ENCODE data around the gene ATP6V0A1. TPM values are rescaled to one million over a fixed set of nuclear protein-coding genes. Genes with fewer than 3 reads are reported as not detected.
A peak's percentile ranks its signal among the peaks of the same experiment; 100 is the strongest.
"Not testable (repeated sequence)": the region's sequence is repeated elsewhere in the genome, so short reads cannot be mapped to it uniquely, and the experiment has no call there.

The ATP6V0A1 gene
- total RNA-seq, 5 donors from 2014 or later (not counting 1 experiment from before 2014, with no cell fraction given), result 11.1 to 18.0 (median 14.9) TPM

DNA sequence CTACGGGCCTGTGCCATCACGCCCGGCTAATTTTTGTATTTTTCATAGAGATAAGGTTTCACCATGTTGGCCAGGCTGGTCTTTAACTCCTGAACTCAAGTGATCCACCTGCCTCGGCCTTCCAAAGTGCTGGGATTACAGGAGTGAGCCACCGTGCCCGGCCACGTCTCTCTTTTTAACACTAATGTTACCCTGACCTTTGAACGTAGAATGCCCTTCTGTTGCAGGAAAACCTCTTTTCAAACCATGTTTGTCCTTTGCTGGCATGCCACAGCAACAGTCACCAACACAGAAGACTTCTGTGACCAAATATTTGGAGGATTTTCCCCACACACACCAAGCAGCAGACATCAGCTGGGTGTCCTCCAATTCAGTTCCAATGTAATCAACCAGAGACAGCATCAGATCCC, 86.2 kb downstream of the ATP6V0A1 start:
- Histone ChIP-seq H3K4me3 (ENCODE audit: control insufficient read depth in 1 of 2, extremely low read depth in 1 of 2, low read length in 1 of 2) (no peak overlapping the region), H3K36me3 (ENCODE audit: control insufficient read depth in 2 of 2, extremely low read depth in 1 of 2, insufficient read depth in 1 of 2, low read length in 1 of 2) (peaks cover 0 to 9% of the 10 kb centered on the region in 2 donors), H3K27me3 (replicated peaks in 1 of 2; ENCODE audit: control insufficient read depth in 2 of 2, extremely low read depth in 1 of 2, insufficient read depth in 2 of 2, low read length in 1 of 2) (no peaks in the 10 kb centered on the region), H3K27ac (ENCODE audit: low read length) (no peak overlapping the region), H3K4me1 (ENCODE audit: control insufficient read depth in 1 of 2, extremely low read depth in 1 of 2, insufficient read depth in 2 of 2, low read length in 2 of 2) (peaks cover 5 to 30% of the 10 kb centered on the region in 2 experiments), H3K9me3 (no peaks in the 10 kb centered on the region)
- Mint-ChIP-seq H3K27me3 (no peaks in the 10 kb centered on the region), H3K4me3 (no peak overlapping the region), H3K9me3 (no peaks in the 10 kb centered on the region), H3K36me3 (no peaks in the 10 kb centered on the region), H3K27ac (no peak overlapping the region), H3K4me1 (peaks cover 25 to 28% (median 26%) of the 10 kb centered on the region in 3 donors)
- no peak for DNase-seq
- WGBS (ENCODE audit: insufficient coverage), result 86% methylated on average over 8 of the region's 8 CpGs
- POLR2A ChIA-PET, result no interaction called here
- ATAC-seq (replicated peaks in 1 of 4), result no peak
- CTCF ChIA-PET, result no interaction called here

DNA sequence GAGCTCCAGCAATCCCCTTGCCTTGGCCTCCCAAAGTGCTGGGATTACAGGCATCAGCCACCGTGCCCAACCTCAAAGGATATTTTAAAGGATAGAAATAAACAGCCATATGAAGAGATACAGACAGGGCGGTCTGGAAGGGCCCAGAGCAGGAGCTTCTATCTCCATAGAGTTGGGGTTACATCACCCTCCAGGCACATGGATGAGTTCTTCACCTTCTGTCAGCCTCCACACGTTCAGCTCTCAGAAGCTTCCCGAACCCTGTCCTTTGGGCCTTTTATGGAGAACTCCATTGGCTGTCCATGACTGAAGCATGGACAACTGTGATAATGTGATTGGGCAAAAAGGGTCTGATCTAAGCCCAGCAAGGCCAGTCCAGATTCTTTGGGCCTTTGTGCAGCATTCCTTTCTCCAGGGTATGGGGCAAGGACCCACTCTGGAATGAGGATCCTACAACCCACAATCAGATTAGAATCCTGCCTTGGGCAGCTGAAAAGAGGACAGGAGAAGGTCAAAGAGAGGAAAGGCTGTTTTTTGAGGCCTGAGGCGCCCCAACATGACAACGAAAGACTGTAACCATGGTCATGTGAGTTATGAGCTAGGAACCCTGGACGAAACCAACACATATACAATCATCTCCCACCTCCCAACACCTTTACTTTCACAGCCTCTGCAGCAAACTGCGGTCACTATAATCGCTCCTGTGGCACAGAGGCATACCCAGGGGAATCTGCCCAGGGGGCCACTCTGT, 87.3 kb downstream of the ATP6V0A1 start:
- H3K9me3 ChIP-seq; CTCF ChIA-PET; ATAC-seq (replicated peaks in 1 of 4); POLR2A ChIA-PET; H3K36me3 Mint-ChIP-seq; DNase-seq; H3K27me3 Mint-ChIP-seq; H3K27me3 ChIP-seq (replicated peaks in 1 of 2; ENCODE audit: control insufficient read depth in 2 of 2, extremely low read depth in 1 of 2, insufficient read depth in 2 of 2, low read length in 1 of 2); H3K4me3 ChIP-seq (ENCODE audit: control insufficient read depth in 1 of 2, extremely low read depth in 1 of 2, low read length in 1 of 2); H3K9me3 Mint-ChIP-seq; H3K27ac ChIP-seq (ENCODE audit: low read length); H3K27ac Mint-ChIP-seq; H3K36me3 ChIP-seq (ENCODE audit: control insufficient read depth in 2 of 2, extremely low read depth in 1 of 2, insufficient read depth in 1 of 2, low read length in 1 of 2); H3K4me3 Mint-ChIP-seq: not testable (repeated sequence)
- peaks cover 3 to 26% of the 10 kb centered on the region in 2 experiments for H3K4me1 ChIP-seq (ENCODE audit: control insufficient read depth in 1 of 2, extremely low read depth in 1 of 2, insufficient read depth in 2 of 2, low read length in 2 of 2)
- no CpG with 5 or more reads among the region's 9 CpGs for WGBS (ENCODE audit: insufficient coverage)
- peaks cover 20 to 23% (median 21%) of the 10 kb centered on the region in 3 donors for H3K4me1 Mint-ChIP-seq

DNA sequence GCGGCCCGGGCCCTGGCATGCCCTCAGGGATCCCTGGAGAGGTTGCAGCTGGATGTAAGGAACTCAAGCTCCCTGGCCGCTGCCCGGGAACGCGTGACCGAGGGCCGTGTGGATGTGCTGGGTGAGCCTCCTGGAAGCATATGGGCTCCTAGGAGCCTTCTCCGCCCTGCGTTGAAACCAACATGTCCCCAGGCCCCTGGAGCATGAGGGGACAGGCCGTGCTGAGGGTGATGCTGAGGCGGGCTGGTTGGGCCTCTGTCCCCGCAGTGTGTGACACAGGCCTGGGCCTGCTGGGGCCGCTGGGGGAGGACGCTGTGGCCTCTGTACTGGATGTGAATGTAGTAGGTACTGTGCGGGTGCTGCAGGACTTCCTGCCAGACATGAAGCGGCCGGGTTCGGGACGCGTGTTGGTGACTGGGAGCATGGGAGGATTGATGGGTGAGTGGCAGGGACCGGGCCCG, 88.4 kb downstream of the ATP6V0A1 start:
- ChIA-PET CTCF (no interaction called here), POLR2A (no interaction called here)
- peaks cover 15 to 18% (median 16%) of the 10 kb centered on the region in 3 donors for H3K4me1 Mint-ChIP-seq
- peak overlapping the region in 1 of 3 donors; percentile 54 for H3K4me3 Mint-ChIP-seq
- no peak overlapping the region for H3K27ac Mint-ChIP-seq
- peaks cover 0 to 9% of the 10 kb centered on the region in 2 donors for H3K36me3 ChIP-seq (ENCODE audit: control insufficient read depth in 2 of 2, extremely low read depth in 1 of 2, insufficient read depth in 1 of 2, low read length in 1 of 2)
- H3K27me3 ChIP-seq (replicated peaks in 1 of 2; ENCODE audit: control insufficient read depth in 2 of 2, extremely low read depth in 1 of 2, insufficient read depth in 2 of 2, low read length in 1 of 2), result no peaks in the 10 kb centered on the region
- no peaks in the 10 kb centered on the region for H3K9me3 Mint-ChIP-seq
- H3K27me3 Mint-ChIP-seq, result no peaks in the 10 kb centered on the region
- no peak for DNase-seq
- ATAC-seq (replicated peaks in 1 of 4), result no peak
- H3K36me3 Mint-ChIP-seq, result no peaks in the 10 kb centered on the region
- H3K4me1 ChIP-seq (ENCODE audit: control insufficient read depth in 1 of 2, extremely low read depth in 1 of 2, insufficient read depth in 2 of 2, low read length in 2 of 2), result peaks cover 0 to 18% of the 10 kb centered on the region in 2 experiments
- 94% methylated on average over 18 of the region's 23 CpGs for WGBS (ENCODE audit: insufficient coverage)
- H3K4me3 ChIP-seq (ENCODE audit: control insufficient read depth in 1 of 2, extremely low read depth in 1 of 2, low read length in 1 of 2), result no peak overlapping the region
- H3K9me3 ChIP-seq, result no peaks in the 10 kb centered on the region
- H3K27ac ChIP-seq (ENCODE audit: low read length), result no peak overlapping the region

DNA sequence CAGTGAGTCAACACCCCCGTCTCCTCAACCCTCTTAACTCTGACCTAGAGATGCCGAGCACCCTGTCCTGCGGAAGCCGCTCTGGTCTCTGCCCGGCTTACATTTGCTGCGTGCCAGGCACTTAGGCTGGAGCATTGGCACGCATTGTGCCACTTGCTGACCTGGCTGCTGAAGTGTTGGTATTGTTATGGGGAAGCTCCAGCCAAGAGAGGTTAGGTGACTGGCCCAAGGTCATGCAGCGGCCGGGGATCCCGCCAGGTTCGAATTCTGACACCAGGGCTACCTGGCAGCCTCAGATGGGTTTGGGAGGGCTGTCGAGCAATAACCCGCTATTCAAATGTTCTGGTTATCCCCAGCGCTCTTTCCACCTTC, 89.0 kb downstream of the ATP6V0A1 start:
- no peaks in the 10 kb centered on the region for H3K9me3 ChIP-seq
- WGBS (ENCODE audit: insufficient coverage), result 92% methylated on average over 13 of the region's 14 CpGs
- no peak for DNase-seq
- no peak overlapping the region for H3K4me3 ChIP-seq (ENCODE audit: control insufficient read depth in 1 of 2, extremely low read depth in 1 of 2, low read length in 1 of 2)
- H3K27me3 ChIP-seq (replicated peaks in 1 of 2; ENCODE audit: control insufficient read depth in 2 of 2, extremely low read depth in 1 of 2, insufficient read depth in 2 of 2, low read length in 1 of 2), result no peaks in the 10 kb centered on the region
- ATAC-seq (replicated peaks in 1 of 4), result no peak
- H3K4me1 ChIP-seq (ENCODE audit: control insufficient read depth in 1 of 2, extremely low read depth in 1 of 2, insufficient read depth in 2 of 2, low read length in 2 of 2), result peaks cover 0 to 18% of the 10 kb centered on the region in 2 experiments
- Mint-ChIP-seq H3K9me3 (no peaks in the 10 kb centered on the region), H3K36me3 (no peaks in the 10 kb centered on the region), H3K4me3 (peak overlapping the region in 2 of 3 donors; percentile 2 to 54), H3K4me1 (peaks cover 16 to 20% (median 18%) of the 10 kb centered on the region in 3 donors), H3K27me3 (no peaks in the 10 kb centered on the region), H3K27ac (no peak overlapping the region)
- ChIA-PET CTCF (interaction anchor here in 1 of 2 donors (1.2 kb wide), 1 partner anchor 30 kb away, joined by 6 read pairs; the partner anchor contains the start of gene PSMC3IP), POLR2A (no interaction called here)
- H3K27ac ChIP-seq (ENCODE audit: low read length), result no peak overlapping the region
- peaks cover 0 to 9% of the 10 kb centered on the region in 2 donors for H3K36me3 ChIP-seq (ENCODE audit: control insufficient read depth in 2 of 2, extremely low read depth in 1 of 2, insufficient read depth in 1 of 2, low read length in 1 of 2)

GRCh38 chr17:42548070-42548837, 89.6 kb downstream of the ATP6V0A1 start:
- Histone ChIP-seq H3K4me1 (ENCODE audit: control insufficient read depth in 1 of 2, extremely low read depth in 1 of 2, insufficient read depth in 2 of 2, low read length in 2 of 2) (peaks cover 0 to 23% of the 10 kb centered on the region in 2 experiments), H3K36me3 (ENCODE audit: control insufficient read depth in 2 of 2, extremely low read depth in 1 of 2, insufficient read depth in 1 of 2, low read length in 1 of 2) (peaks cover 0 to 9% of the 10 kb centered on the region in 2 donors), H3K4me3 (ENCODE audit: control insufficient read depth in 1 of 2, extremely low read depth in 1 of 2, low read length in 1 of 2) (peak overlapping the region in 1 of 2 donors; percentile 32), H3K9me3 (no peaks in the 10 kb centered on the region), H3K27ac (ENCODE audit: low read length) (no peak overlapping the region), H3K27me3 (replicated peaks in 1 of 2; ENCODE audit: control insufficient read depth in 2 of 2, extremely low read depth in 1 of 2, insufficient read depth in 2 of 2, low read length in 1 of 2) (no peaks in the 10 kb centered on the region)
- DNase-seq, result peak; percentile 47 to 86 (median 73)
- H3K4me3 Mint-ChIP-seq, result peak overlapping the region; percentile 39 to 54 (median 50)
- ChIA-PET CTCF (interaction anchor here in 1 of 2 donors (1.1 to 1.2 kb wide), 2 partner anchors 22 to 30 kb away, joined by 3 to 6 read pairs; partner anchors contain the start of gene PSMC3IP), POLR2A (interaction anchor here (0.5 to 0.6 kb wide), 2 partner anchors 39 to 376 kb away, joined by 3 read pairs; no protein-coding TSS in a partner anchor)
- no peaks in the 10 kb centered on the region for H3K36me3 Mint-ChIP-seq
- no peak overlapping the region for H3K27ac Mint-ChIP-seq
- H3K4me1 Mint-ChIP-seq, result peaks cover 16 to 19% (median 19%) of the 10 kb centered on the region in 3 donors
- no peaks in the 10 kb centered on the region for H3K27me3 Mint-ChIP-seq
- no peaks in the 10 kb centered on the region for H3K9me3 Mint-ChIP-seq
- peak; percentile 90 to 94 (median 92) for ATAC-seq (replicated peaks in 1 of 4)
- 25% methylated on average over 59 of the region's 74 CpGs for WGBS (ENCODE audit: insufficient coverage)

- H3K4me1 Mint-ChIP-seq, result peaks cover 16 to 25% (median 20%) of the 10 kb centered on the region in 3 donors
- H3K4me3 Mint-ChIP-seq, result peak overlapping the region in 2 of 3 donors; percentile 39 to 54
- 90% methylated on average over 5 of the region's 14 CpGs for WGBS (ENCODE audit: insufficient coverage)
- Histone ChIP-seq H3K27ac (ENCODE audit: low read length) (no peak overlapping the region), H3K9me3 (no peaks in the 10 kb centered on the region), H3K27me3 (replicated peaks in 1 of 2; ENCODE audit: control insufficient read depth in 2 of 2, extremely low read depth in 1 of 2, insufficient read depth in 2 of 2, low read length in 1 of 2) (no peaks in the 10 kb centered on the region), H3K4me1 (ENCODE audit: control insufficient read depth in 1 of 2, extremely low read depth in 1 of 2, insufficient read depth in 2 of 2, low read length in 2 of 2) (peaks cover 0 to 33% of the 10 kb centered on the region in 2 experiments), H3K36me3 (ENCODE audit: control insufficient read depth in 2 of 2, extremely low read depth in 1 of 2, insufficient read depth in 1 of 2, low read length in 1 of 2) (peaks cover 0 to 2% of the 10 kb centered on the region in 2 donors), H3K4me3 (ENCODE audit: control insufficient read depth in 1 of 2, extremely low read depth in 1 of 2, low read length in 1 of 2) (no peak overlapping the region)
- no peak overlapping the region for H3K27ac Mint-ChIP-seq
- H3K36me3 Mint-ChIP-seq, result no peaks in the 10 kb centered on the region
- H3K9me3 Mint-ChIP-seq, result no peaks in the 10 kb centered on the region
- DNase-seq (no peak), ATAC-seq (replicated peaks in 1 of 4) (no peak)
- no peaks in the 10 kb centered on the region for H3K27me3 Mint-ChIP-seq
- POLR2A ChIA-PET, result no interaction called here
- CTCF ChIA-PET, result interaction anchor here (0.5 to 1.1 kb wide), 3 partner anchors 19 to 21 kb away, joined by 3 to 10 read pairs (median 5); no protein-coding TSS in a partner anchor
Observed at GRCh38 chr17:42548993-42549755, 90.5 kb downstream of the ATP6V0A1 start.

All from T-cell (primary cell).